GM21526 (cell line): Measurements from ENCODE around the gene PAXX.

Experiments used
- ATAC-seq: cut with Tn5 transposase; IDR thresholded peaks from one replicate; pipeline ENCODE4 v1.9.1; 2021; ENCODE audit warnings: moderate library complexity; ENCODE audit not compliant: unreplicated experiment, low FRiP score

PAXX gene

DNA sequence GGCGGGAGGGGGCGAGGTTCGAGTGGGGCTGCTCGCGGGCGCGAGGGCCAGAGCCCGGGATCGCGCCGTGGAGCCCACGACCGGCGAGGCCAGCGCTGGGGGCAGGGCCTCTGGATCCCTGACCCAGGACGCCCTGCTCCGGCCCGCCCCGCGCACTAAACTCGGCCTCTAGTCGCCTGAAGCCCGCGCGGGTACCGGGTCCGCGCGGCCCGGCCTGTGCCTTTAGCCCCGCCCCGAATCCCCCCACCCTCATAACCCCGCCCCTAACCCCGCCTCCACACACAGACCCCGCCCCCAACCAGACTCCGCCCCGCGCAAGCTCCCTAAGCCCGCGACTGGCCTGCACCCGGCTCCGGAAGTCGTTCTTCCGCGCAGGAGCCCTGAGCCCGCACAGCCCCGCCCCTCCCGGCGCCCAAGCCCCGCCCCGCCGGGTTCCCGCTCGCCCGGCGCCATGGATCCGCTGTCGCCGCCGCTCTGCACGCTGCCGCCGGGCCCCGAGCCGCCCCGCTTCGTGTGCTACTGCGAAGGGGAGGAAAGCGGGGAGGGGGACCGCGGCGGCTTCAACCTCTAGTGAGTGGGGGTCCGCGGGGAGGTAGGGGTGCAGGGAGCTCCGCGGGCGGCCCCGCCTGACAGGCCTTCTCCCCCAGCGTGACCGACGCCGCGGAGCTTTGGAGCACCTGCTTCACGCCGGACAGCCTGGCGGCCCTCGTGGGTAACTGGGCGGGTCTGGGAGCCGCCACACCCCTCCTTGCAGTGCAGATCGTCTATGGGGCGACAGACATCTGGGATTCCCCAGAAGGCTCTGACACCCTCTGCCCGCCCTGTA is at the start of gene PAXX:
Gene PAXX, plus strand, starts transcription at position 430 of the 826 bp plus-strand sequence. Its CDS starts 22 bp downstream, at position 452.
- ATAC-seq: peak; percentile 73

GRCh38 chr9:136942881-136943230 is 49.4 kb upstream of the PAXX start:
- no peak for ATAC-seq

DNA sequence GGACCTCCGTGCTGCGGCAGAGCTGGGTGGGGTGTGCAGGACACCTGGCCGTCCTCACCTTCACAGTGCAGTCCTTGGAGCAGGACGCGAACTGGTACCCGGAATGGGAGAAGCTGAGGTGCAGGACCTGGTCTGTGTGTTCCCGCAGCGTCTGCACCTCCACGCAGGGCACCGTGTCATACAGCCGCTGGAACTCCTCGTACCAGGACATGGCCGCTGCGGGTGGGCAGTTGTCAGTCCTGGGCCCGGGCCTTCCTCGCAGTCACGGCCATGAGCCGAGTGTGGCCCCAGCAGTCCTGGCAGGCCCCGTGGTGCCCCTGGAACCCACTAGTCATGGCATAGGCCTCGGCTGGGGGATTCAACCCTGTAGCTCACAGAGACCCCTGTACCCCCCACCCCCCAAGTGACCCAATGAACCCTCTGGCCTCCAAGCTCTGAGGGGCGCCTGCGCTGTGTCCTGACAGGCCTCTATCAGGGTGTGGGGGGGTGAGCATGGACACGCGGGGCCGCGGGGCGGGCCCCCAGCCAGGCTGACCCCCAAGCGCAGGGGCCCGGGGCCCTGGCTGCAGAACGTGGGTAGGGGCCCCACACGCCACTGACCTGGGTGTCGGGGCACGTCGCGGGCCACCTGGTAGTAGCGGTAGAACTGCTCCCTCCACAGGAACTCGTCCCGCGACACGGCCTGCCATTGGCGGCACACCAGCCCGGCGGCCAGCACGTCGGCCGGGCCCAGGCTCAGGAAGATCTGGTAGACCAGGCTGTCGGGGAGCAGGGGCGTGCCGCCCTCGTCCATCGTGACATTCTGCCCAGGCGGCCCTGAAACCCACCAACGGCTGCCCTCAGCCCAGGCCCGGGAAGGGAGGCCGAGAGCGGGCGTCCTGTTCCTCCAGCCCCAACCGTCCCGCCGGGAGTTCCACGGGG is 48.7 kb upstream of the PAXX start:
- no peak for ATAC-seq

GRCh38 chr9:136944212-136944518 is 48.1 kb upstream of the PAXX start:
- ATAC-seq: peak; percentile 21

DNA sequence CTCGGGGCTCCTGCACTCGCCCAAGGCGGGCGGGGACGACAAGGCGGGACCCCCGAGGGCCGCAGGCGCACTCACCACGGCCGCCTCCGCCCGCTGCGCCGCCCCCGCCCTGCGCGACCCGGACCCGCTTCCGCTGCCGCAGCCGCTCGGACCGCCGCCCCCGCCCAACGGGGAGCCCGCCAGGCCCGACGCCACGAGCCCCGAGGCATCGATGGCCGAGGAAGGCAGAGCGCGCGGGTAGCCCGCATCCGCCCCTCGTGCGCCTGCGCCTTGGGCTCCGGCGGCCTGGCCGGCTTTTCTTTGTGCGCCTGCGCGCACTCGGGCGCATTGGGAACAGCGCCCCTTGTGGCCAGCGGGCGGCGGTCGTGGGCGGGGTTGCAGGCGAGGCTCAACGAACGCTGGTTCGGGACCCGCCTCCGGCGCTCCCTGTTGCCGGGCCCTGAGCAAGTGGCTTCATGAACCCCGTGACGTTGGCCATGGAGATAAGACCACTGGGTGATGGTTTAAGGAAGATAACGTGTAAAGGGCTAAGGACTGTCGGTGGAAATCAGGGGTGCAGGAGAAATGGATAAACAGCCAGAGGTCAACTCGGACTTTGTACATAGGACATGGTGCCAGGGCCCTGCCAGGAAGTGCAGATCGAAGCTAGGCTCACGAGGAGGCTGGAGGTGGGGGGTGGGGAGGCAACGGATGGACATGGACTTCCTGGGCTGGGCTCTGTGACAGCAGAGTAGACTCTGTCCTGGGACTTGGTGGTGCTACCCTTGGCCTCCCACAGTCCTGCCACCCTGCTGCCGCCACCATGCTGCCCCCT is 47.5 kb upstream of the PAXX start, which contains the start of the genes C8G and FBXW5:
Gene C8G, plus strand, starts transcription at position 725 of the 814 bp plus-strand sequence. Its CDS starts 78 bp downstream, at position 803.
Gene FBXW5, minus strand, starts transcription at position 220 of the 814 bp plus-strand sequence. CDS start 655 bp downstream, outside the sequence.
- ATAC-seq: peak; percentile 65

DNA sequence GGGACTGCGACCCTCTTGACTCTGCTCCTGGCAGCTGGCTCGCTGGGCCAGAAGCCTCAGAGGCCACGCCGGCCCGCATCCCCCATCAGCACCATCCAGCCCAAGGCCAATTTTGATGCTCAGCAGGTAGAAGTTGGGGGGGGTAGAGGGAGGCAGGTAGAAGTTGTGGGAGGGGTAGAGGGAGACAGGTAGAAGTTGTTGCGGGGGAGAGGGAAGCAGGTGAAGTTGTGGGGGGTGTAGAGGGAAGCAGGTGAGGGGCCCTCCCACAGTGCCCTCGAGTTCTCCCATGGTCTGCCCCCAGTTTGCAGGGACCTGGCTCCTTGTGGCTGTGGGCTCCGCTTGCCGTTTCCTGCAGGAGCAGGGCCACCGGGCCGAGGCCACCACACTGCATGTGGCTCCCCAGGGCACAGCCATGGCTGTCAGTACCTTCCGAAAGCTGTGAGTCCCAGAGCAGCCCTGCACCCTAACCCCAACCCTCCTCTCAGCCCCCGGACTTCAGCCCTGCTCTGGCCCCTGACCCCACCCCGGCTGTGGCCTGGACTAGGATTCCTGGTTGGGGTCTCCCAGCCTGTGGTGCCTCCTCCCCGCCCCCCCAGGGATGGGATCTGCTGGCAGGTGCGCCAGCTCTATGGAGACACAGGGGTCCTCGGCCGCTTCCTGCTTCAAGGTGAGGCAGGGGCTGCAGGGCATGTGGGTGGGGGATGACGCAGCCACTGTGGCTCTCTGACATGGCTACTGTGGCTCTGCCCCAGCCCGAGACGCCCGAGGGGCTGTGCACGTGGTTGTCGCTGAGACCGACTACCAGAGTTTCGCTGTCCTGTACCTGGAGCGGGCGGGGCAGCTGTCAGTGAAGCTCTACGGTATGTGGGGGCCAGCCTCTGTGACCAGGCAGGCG is 46.6 kb upstream of the PAXX start:
- no peak for ATAC-seq

DNA sequence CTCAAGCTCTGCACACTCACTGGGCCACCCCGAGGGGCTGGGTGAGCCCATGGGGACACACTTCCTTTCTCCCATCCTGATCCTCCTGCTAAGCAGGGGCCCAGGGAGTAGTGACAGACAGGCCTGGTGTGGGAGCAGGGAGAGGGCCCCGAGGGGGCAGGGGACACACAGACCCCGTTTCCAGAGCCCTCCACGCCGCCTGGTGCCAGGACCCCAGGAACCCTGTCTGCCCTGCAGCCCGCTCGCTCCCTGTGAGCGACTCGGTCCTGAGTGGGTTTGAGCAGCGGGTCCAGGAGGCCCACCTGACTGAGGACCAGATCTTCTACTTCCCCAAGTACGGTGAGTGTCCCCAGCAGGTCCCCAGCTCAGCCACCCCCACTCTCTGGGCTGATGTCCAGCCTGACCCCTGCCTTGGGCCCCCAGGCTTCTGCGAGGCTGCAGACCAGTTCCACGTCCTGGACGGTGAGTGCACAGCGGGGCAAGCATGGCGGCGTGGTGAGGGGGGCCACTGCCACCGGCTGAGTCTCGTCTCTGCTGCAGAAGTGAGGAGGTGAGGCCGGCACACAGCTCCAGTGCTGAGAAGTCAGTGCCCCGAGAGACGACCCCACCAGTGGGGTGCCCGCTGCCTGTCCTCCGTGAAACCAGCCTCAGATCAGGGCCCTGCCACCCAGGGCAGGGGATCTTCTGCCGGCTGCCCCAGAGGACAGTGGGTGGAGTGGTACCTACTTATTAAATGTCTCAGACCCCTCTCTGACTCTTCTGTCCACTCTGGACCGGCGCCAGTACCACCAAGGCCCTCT is 45.8 kb upstream of the PAXX start:
- ATAC-seq: no peak

DNA sequence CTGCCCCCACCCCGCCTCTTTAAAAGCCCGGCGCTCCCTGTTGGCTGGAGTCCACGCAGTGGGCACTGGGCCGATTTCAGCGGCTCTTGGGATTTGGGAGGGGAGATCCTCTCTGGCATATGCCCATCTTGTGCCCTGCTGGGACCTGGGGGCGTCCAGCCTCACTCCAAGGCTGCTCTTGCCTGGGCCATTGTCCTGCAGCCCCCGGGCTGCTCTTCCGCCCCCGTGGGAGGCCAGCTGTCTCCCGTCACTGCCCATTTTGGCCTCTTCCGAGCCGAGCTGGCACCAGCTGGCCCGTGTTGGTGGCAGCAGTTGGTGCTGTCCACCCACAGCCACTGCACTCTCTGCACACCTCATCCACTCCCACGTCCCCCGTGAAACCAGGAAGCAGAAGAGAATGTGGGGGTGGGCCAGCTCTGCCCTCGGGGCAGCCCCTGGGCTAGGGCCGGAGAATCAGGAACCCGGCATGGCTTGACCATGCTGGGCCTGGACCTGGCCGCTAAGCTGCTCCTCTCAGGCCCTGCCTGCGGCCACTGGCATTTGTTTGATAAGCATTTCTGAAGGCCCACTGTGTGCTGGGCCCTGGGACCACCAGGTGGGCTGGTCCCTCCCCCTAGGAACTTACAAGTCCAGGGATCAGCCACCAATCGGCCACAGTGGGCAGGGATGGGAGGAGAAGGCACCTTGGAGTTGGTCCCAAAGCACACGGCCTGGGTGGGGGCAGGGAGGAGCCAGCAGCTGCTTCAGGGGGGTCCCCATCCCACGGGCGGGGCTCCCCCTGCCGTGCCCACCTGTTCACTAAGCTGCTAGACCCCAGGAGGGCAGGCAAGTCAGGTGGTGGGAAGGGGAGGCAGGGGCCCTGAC is 45.0 kb upstream of the PAXX start:
- ATAC-seq: no peak

DNA sequence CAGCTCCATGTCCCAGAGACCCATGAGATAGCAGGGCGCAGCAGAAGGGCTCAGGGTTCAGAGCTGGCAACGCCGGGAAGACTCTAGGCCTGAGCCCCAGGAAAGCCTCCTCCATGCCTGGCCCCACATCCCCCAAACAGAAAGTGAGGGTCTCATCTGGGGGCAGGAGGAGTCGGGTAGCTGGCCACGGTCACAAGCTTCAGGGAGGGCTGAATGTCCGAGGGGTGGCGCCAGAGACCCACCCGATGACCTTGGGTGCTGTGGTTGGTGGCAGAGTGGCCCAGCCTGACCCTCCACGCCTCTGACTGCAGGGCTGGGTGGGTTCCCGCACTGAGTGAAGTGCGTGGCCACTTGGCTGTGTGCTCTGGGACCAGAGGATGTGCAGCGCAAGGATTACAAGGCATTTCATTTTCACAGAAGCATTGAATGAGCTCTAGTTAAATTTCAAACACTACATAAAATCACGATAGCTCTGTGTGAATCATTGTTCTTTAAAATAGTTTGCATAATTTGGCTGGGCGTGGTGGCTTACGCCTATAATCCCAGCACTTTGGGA is 44.2 kb upstream of the PAXX start:
- no peak for ATAC-seq

DNA sequence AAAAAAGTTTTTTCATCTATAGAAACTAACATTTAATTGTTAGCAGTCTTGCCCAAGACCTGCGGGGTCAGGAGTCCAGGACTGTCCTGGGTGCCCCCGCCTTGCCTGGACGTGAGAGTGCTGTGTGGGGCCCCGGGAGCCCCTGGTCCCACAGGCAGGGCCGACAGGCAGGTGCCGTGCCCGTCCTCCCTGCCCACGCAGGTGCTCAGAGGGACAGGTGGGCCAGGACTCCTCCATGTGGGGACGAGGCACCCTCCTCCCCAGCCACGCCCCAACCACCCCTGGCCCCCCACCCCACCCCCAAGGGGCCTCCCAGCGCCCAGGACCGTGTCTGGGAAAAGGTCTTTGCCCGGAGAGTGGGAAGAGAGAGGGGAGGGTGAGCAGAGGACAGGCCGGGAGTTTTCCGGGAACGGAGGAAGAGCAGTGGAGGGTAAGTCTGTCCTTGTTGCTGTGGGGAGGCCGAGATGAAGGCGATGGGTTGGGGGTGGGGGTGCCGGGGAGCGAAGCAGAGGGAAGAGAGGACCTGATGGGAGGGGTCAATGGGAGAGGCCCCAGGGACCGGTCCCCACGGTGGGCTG is 42.9 kb upstream of the PAXX start:
- ATAC-seq: no peak

DNA sequence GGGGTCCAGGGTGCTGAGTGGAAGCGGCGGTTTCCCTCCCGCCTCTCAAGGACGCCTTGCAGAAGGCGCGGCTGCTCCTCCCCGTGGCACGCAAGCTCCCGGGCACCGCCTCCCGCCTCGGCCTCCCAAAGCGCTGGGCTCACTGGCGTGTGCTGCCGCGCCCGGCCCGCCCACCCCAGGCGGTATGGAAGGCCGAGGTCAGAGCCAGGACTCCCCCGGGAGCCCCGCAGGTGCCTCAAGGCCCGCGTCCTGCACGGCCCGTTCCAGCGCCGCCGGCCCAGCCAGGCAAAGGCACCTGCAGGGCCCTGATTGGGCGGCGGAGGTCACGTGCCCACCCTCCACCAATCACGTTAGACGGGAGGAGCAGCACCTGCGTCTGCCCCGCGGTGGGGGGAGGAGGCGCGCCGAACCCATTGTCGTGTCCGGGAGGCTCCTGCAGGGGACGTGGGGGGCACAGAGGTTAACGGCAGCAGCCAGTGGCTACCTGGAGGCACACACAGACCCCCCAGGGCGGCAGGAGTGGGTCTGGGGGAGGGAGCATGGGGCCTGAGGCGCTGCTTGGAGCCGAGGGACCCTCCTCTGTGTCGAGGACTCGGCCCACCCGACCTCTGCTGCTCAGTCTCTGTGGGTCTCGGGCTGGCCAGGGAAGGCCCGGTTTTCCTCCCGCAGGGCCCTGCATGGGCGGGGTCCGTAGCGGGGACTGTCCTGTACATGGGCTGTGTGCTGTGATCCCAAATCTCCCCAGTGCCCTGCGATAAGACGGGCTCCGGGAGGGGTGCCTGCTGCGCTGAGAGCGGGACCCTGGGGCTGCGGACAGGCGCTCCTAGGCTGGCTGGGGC is 42.2 kb upstream of the PAXX start:
- ATAC-seq: peak; percentile 75

DNA sequence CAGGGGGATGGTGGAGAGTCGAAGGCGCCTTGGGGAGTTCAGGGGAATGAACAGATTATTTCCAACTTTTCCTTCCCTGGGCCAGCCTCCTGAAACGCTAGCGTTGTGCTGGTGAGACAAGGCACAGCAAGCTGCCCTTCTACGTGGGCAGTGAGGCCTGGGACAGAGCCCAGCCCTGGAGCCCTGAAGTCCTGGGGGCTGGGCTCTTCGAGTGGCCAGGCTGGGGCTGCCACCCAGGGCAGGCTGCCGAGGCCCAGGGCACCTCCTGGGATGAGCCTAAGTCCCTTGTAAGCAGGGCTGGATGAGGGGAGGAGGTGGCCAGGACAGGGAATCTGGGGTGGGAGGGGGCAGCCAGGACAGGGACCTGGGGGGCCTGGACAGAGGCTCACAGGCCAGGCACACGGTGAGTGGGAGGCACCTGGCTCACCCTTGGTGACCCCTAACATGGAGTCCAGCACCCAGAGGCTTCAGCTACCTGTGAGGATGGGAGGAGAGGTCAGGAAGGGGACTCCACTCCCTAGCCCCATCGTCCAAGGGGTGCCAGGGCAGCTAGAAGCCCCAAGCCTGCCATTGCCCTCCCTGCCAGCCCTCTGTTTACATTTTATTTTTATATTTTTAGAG is 41.5 kb upstream of the PAXX start:
- no peak for ATAC-seq

- no peak for ATAC-seq
These were observed 40.5 kb upstream of the PAXX start, which contains the start of gene LCN12 for GRCh38 chr9:136951541-136952320. Gene LCN12 (plus strand): TSS chr9:136952273. CDS start chr9:136952328, 55 bp downstream.

GRCh38 chr9:136952321-136952850 is 39.8 kb upstream of the PAXX start:
- ATAC-seq: no peak
